Activated CD4-positive, alpha-beta T cell treated with anti-CD3 and anti-CD28 coated beads, Interleukin-2, amount 10 ng/mL, durations not matched to agents 24 days and 14 days (primary cell): ENCODE data around the gene PVRIG. TPM values are rescaled to one million over a fixed set of nuclear protein-coding genes. Genes with fewer than 3 reads are reported as not detected.
"Not testable (repeated sequence)": the region's sequence is repeated elsewhere in the genome, so short reads cannot be mapped to it uniquely, and the experiment has no call there.

Source experiments
- DNase-seq: peaks from one replicate; pipeline ENCODE4 v3.0.0; 2022
- H3K27ac Mint-ChIP-seq: one replicate; pipeline ENCODE4 v1.8.0; 2022; ENCODE audit warnings: mild to moderate bottlenecking, mixed read lengths
- H3K27me3 Mint-ChIP-seq: one replicate; pipeline ENCODE4 v1.8.0; 2022; ENCODE audit warnings: mixed read lengths
- H3K36me3 Mint-ChIP-seq: one replicate; pipeline ENCODE4 v1.8.0; 2022; ENCODE audit warnings: low read depth, mild to moderate bottlenecking, mixed read lengths
- H3K4me1 Mint-ChIP-seq: one replicate; pipeline ENCODE4 v1.8.0; 2021; ENCODE audit warnings: mixed read lengths
- H3K4me3 Mint-ChIP-seq: one replicate; pipeline ENCODE4 v1.8.0; 2022; ENCODE audit warnings: mild to moderate bottlenecking, moderate library complexity, mixed read lengths
- H3K9me3 Mint-ChIP-seq: one replicate; pipeline ENCODE4 v1.8.0; 2021; ENCODE audit warnings: mixed read lengths
- intact Hi-C: fragments of 100-400 bp; cut with micrococcal nuclease; formaldehyde crosslinking; loops from one replicate; pipeline ENCODE4 v1.15.1; 2023
- total RNA-seq: library from RNA; stranded (reverse); gene quantifications from 2 replicates; pipeline ENCODE4 v1.2.3, GENCODE V29; 2022

Gene PVRIG
- total RNA-seq, 1 donor from 2014 or later, result 21.6 TPM

GRCh38 chr7:100210805-100211204 lies 8.9 kb upstream of the PVRIG start:
- H3K4me3 Mint-ChIP-seq, result peak overlapping the region; percentile 83
- no peaks in the 10 kb centered on the region for H3K27me3 Mint-ChIP-seq
- peaks cover 24% of the 10 kb centered on the region for H3K36me3 Mint-ChIP-seq
- intact Hi-C loops, result no loop called here
- peaks cover 4% of the 10 kb centered on the region for H3K9me3 Mint-ChIP-seq
- no peak for DNase-seq
- H3K27ac Mint-ChIP-seq, result peak overlapping the region; percentile 94
- H3K4me1 Mint-ChIP-seq, result peaks cover 62% of the 10 kb centered on the region

GRCh38 chr7:100211342-100211780 lies 8.4 kb upstream of the PVRIG start:
- Mint-ChIP-seq H3K27me3 (no peaks in the 10 kb centered on the region), H3K9me3 (peaks cover 4% of the 10 kb centered on the region), H3K36me3 (peaks cover 24% of the 10 kb centered on the region), H3K27ac (peak overlapping the region; percentile 94), H3K4me1 (peaks cover 62% of the 10 kb centered on the region), H3K4me3 (peak overlapping the region; percentile 83)
- peak; percentile 84 for DNase-seq
- intact Hi-C loops, result no loop called here

GRCh38 chr7:100212631-100213286 lies 7.0 kb upstream of the PVRIG start:
- H3K4me1 Mint-ChIP-seq, result peaks cover 71% of the 10 kb centered on the region
- no peak overlapping the region for H3K4me3 Mint-ChIP-seq
- intact Hi-C loops, result no loop called here
- H3K27me3 Mint-ChIP-seq, result no peaks in the 10 kb centered on the region
- peaks cover 4% of the 10 kb centered on the region for H3K9me3 Mint-ChIP-seq
- peaks cover 20% of the 10 kb centered on the region for H3K36me3 Mint-ChIP-seq
- peak overlapping the region; percentile 40 for H3K27ac Mint-ChIP-seq
- no peak for DNase-seq

- Mint-ChIP-seq H3K27ac (no peak overlapping the region), H3K4me3 (no peak overlapping the region), H3K9me3 (peaks cover 4% of the 10 kb centered on the region), H3K27me3 (no peaks in the 10 kb centered on the region), H3K36me3 (peaks cover 20% of the 10 kb centered on the region), H3K4me1 (peaks cover 68% of the 10 kb centered on the region)
- intact Hi-C loops, result no loop called here
- no peak for DNase-seq
Observed at GRCh38 chr7:100213672-100214071, 6.1 kb upstream of the PVRIG start.

GRCh38 chr7:100214356-100214755 lies 5.4 kb upstream of the PVRIG start:
- Mint-ChIP-seq H3K36me3 (peaks cover 16% of the 10 kb centered on the region), H3K4me1 (peaks cover 68% of the 10 kb centered on the region), H3K27ac (peak overlapping the region; percentile 74)
- H3K27me3 Mint-ChIP-seq, intact Hi-C loops, H3K9me3 Mint-ChIP-seq, H3K4me3 Mint-ChIP-seq: not testable (repeated sequence)
- peak; percentile 74 for DNase-seq

- H3K27ac Mint-ChIP-seq, result peak overlapping the region; percentile 17
- no peak for DNase-seq
- no peaks in the 10 kb centered on the region for H3K27me3 Mint-ChIP-seq
- peaks cover 57% of the 10 kb centered on the region for H3K4me1 Mint-ChIP-seq
- peaks cover 22% of the 10 kb centered on the region for H3K36me3 Mint-ChIP-seq
- no peak overlapping the region for H3K4me3 Mint-ChIP-seq
- intact Hi-C loops, result no loop called here
- no peaks in the 10 kb centered on the region for H3K9me3 Mint-ChIP-seq
Observed at GRCh38 chr7:100215895-100216294, 3.9 kb upstream of the PVRIG start.

GRCh38 chr7:100217934-100218333 lies 1.8 kb upstream of the PVRIG start:
- peak; percentile 91 for DNase-seq
- H3K9me3 Mint-ChIP-seq, H3K27me3 Mint-ChIP-seq, intact Hi-C loops: not testable (repeated sequence)
- H3K4me1 Mint-ChIP-seq, result peaks cover 60% of the 10 kb centered on the region
- peak overlapping the region; percentile 81 for H3K4me3 Mint-ChIP-seq
- peaks cover 29% of the 10 kb centered on the region for H3K36me3 Mint-ChIP-seq
- peak overlapping the region; percentile 96 for H3K27ac Mint-ChIP-seq

- intact Hi-C loops, result no loop called here
- peak; percentile 77 for DNase-seq
- Mint-ChIP-seq H3K27ac (peak overlapping the region; percentile 99), H3K36me3 (peaks cover 36% of the 10 kb centered on the region), H3K27me3 (no peaks in the 10 kb centered on the region), H3K9me3 (no peaks in the 10 kb centered on the region), H3K4me1 (peaks cover 63% of the 10 kb centered on the region), H3K4me3 (peak overlapping the region; percentile 96)
Observed at GRCh38 chr7:100219271-100219737, 445 bp upstream of the PVRIG start.

GRCh38 chr7:100220586-100221230 lies 959 bp downstream of the PVRIG start:
- Mint-ChIP-seq H3K27ac (peak overlapping the region; percentile 99), H3K4me1 (peaks cover 55% of the 10 kb centered on the region), H3K4me3 (peak overlapping the region; percentile 96), H3K9me3 (no peaks in the 10 kb centered on the region), H3K36me3 (peaks cover 41% of the 10 kb centered on the region), H3K27me3 (no peaks in the 10 kb centered on the region)
- no peak for DNase-seq
- intact Hi-C loops, result loop anchor here (1.0 to 5.0 kb wide), 4 partner anchors 11 to 208 kb away; partner anchors contain the start of genes LAMTOR4, MBLAC1, MEPCE and ZCWPW1

GRCh38 chr7:100221231-100221718 lies 1.5 kb downstream of the PVRIG start:
- peaks cover 54% of the 10 kb centered on the region for H3K4me1 Mint-ChIP-seq
- H3K27ac Mint-ChIP-seq, result peak overlapping the region; percentile 99
- intact Hi-C loops, result loop anchor here (1.0 to 5.0 kb wide), 4 partner anchors 12 to 208 kb away; partner anchors contain the start of genes LAMTOR4, MBLAC1, MEPCE and ZCWPW1
- no peaks in the 10 kb centered on the region for H3K27me3 Mint-ChIP-seq
- H3K4me3 Mint-ChIP-seq, result peak overlapping the region; percentile 96
- H3K36me3 Mint-ChIP-seq, result peaks cover 44% of the 10 kb centered on the region
- no peaks in the 10 kb centered on the region for H3K9me3 Mint-ChIP-seq
- peak; percentile 92 for DNase-seq

GRCh38 chr7:100221767-100222444 lies 2.2 kb downstream of the PVRIG start:
- peaks cover 51% of the 10 kb centered on the region for H3K4me1 Mint-ChIP-seq
- H3K4me3 Mint-ChIP-seq, result peak overlapping the region; percentile 96
- H3K9me3 Mint-ChIP-seq, result no peaks in the 10 kb centered on the region
- no peaks in the 10 kb centered on the region for H3K27me3 Mint-ChIP-seq
- H3K27ac Mint-ChIP-seq, result peak overlapping the region; percentile 99
- DNase-seq, result peak; percentile 63
- H3K36me3 Mint-ChIP-seq, result peaks cover 44% of the 10 kb centered on the region
- intact Hi-C loops, result loop anchor here (1.0 to 5.0 kb wide), 4 partner anchors 13 to 207 kb away; partner anchors contain the start of genes LAMTOR4, MBLAC1, MEPCE and ZCWPW1

GRCh38 chr7:100222445-100223132 lies 2.8 kb downstream of the PVRIG start:
- no peaks in the 10 kb centered on the region for H3K27me3 Mint-ChIP-seq
- DNase-seq, result no peak
- H3K9me3 Mint-ChIP-seq, result no peaks in the 10 kb centered on the region
- H3K27ac Mint-ChIP-seq, result peak overlapping the region; percentile 99
- peak overlapping the region; percentile 96 for H3K4me3 Mint-ChIP-seq
- intact Hi-C loops, result loop anchor here (5.0 kb wide), 1 partner anchor 95 kb away; the partner anchor contains the start of gene MBLAC1
- peaks cover 46% of the 10 kb centered on the region for H3K4me1 Mint-ChIP-seq
- peaks cover 48% of the 10 kb centered on the region for H3K36me3 Mint-ChIP-seq

- not testable (repeated sequence) for DNase-seq
- intact Hi-C loops, result loop anchor here (5.0 kb wide), 1 partner anchor 96 kb away; the partner anchor contains the start of gene MBLAC1
Observed at GRCh38 chr7:100223376-100223927, 3.7 kb downstream of the PVRIG start.

More at GRCh38 chr7:100223376-100223927, 3.7 kb downstream of the PVRIG start:
- H3K4me3 Mint-ChIP-seq, result peak overlapping the region; percentile 96
- peaks cover 45% of the 10 kb centered on the region for H3K4me1 Mint-ChIP-seq
- H3K36me3 Mint-ChIP-seq, result peaks cover 54% of the 10 kb centered on the region
- H3K27ac Mint-ChIP-seq, result peak overlapping the region; percentile 99
- not testable (repeated sequence) for H3K27me3 Mint-ChIP-seq, H3K9me3 Mint-ChIP-seq
